HL-60 (cell line): Measurements from ENCODE around the gene SYTL2.

ENCODE experiments used
- DNase-seq, 2 experiments: peaks; one replicate each; pipeline ENCODE4 v3.0.0-alpha.2; 2010 to 2020; ENCODE audit warnings: low read depth in 1 of 2, low spot score in 1 of 2
- H3K27ac ChIP-seq: fragments of 250-450 bp; sonication (Bioruptor Pico); replicated peaks from 2 replicates; pipeline ENCODE4 v1.5.1; 2020; ENCODE audit warnings: mild to moderate bottlenecking, moderate library complexity
- H3K27me3 ChIP-seq: fragments of 250-450 bp; sonication (Bioruptor Pico); 2 replicates; pipeline ENCODE4 v1.5.1; 2021; ENCODE audit warnings: mild to moderate bottlenecking, moderate library complexity; ENCODE audit not compliant: insufficient read depth, poor library complexity, severe bottlenecking
- H3K4me3 ChIP-seq: replicated peaks from 2 replicates; pipeline ENCODE4 v1.5.1; 2011; ENCODE audit warnings: mild to moderate bottlenecking, control low read depth, low read length; ENCODE audit not compliant: insufficient read depth
- CTCF ChIP-seq: IDR thresholded peaks from one replicate; pipeline ENCODE4 v1.5.1; 2011; ENCODE audit warnings: low read length, control low read depth, inconsistent platforms; ENCODE audit not compliant: insufficient read depth
- GABPA ChIP-seq: IDR thresholded peaks from 2 replicates; pipeline ENCODE4 v1.6.1; 2012; ENCODE audit warnings: low read depth
- POLR2AphosphoS5 ChIP-seq: IDR thresholded peaks from 2 replicates; pipeline ENCODE4 v1.6.1; 2012; ENCODE audit warnings: low read depth
- REST ChIP-seq: IDR thresholded peaks from 2 replicates; pipeline ENCODE4 v1.6.1; 2012; ENCODE audit warnings: low read depth; ENCODE audit not compliant: insufficient replicate concordance
- SPI1 ChIP-seq: IDR thresholded peaks from 2 replicates; pipeline ENCODE4 v1.6.1; 2012; ENCODE audit warnings: low read depth, mild to moderate bottlenecking, borderline replicate concordance

SYTL2 gene

GRCh38 chr11:85811624-85812023, 683 bp upstream of the SYTL2 start:
- Histone ChIP-seq H3K4me3 (no peak overlapping the region), H3K27ac (no peak overlapping the region), H3K27me3 (peaks cover 7% of the 10 kb centered on the region)
- DNase-seq, result no peak
- TF ChIP-seq GABPA (no peak), CTCF (no peak), SPI1 (no peak), REST (no peak)

GRCh38 chr11:85810521-85810870, 445 bp downstream of the SYTL2 start:
- H3K27me3 ChIP-seq, result peaks cover 7% of the 10 kb centered on the region
- no peak for TF ChIP-seq REST
- TF ChIP-seq GABPA, result no peak
- no peak for TF ChIP-seq POLR2AphosphoS5
- no peak for TF ChIP-seq CTCF
- no peak for TF ChIP-seq SPI1
- DNase-seq, result no peak
- peak overlapping the region; percentile 47 for H3K4me3 ChIP-seq
- no peak overlapping the region for H3K27ac ChIP-seq

GRCh38 chr11:85809863-85810262, 1.1 kb downstream of the SYTL2 start:
- no peak for DNase-seq
- TF ChIP-seq CTCF (no peak), SPI1 (no peak), GABPA (no peak), REST (no peak), POLR2AphosphoS5 (no peak)
- Histone ChIP-seq H3K27me3 (peaks cover 7% of the 10 kb centered on the region), H3K27ac (no peak overlapping the region), H3K4me3 (no peak overlapping the region)
